Activated CD4-positive, alpha-beta T cell treated with anti-CD3 and anti-CD28 coated beads for 36 hours (primary cell): ENCODE measurements around the gene DPH3. TPM values are rescaled to one million over a fixed set of nuclear protein-coding genes. Genes with fewer than 3 reads are reported as not detected.

Source experiments
- ATAC-seq: fragments of 200-7000 bp; cut with Tn5 transposase; one replicate; pipeline ENCODE4 v1.10.0; 2021; ENCODE audit warnings: mild to moderate bottlenecking, moderate library complexity
- CTCF ChIA-PET: fragments of 350-600 bp; sonication (Branson Sonifier 250); formaldehyde crosslinking; loops from one replicate; lab custom pipeline; 2021; ENCODE audit warnings: antibody characterized with exemption; lab: Charles Lee
- POLR2A ChIA-PET: fragments of 350-600 bp; sonication (Branson Sonifier 250); formaldehyde crosslinking; loops from one replicate; lab custom pipeline; 2021; ENCODE audit warnings: antibody characterized with exemption, inconsistent platforms; lab: Charles Lee
- DNase-seq: peaks from one replicate; pipeline ENCODE4 v3.0.0-alpha.2; 2020
- H3K27ac Mint-ChIP-seq: one replicate; pipeline ENCODE4 v1.8.0; 2021; ENCODE audit warnings: mixed read lengths
- H3K27me3 Mint-ChIP-seq: one replicate; pipeline ENCODE4 v1.8.0; 2021; ENCODE audit warnings: mixed read lengths
- H3K36me3 Mint-ChIP-seq: one replicate; pipeline ENCODE4 v1.8.0; 2021; ENCODE audit warnings: low read depth, mixed read lengths
- H3K4me1 Mint-ChIP-seq: one replicate; pipeline ENCODE4 v1.8.0; 2021; ENCODE audit warnings: mixed read lengths
- H3K4me3 Mint-ChIP-seq: one replicate; pipeline ENCODE4 v1.8.0; 2021; ENCODE audit warnings: mild to moderate bottlenecking, moderate library complexity, mixed read lengths
- H3K9me3 Mint-ChIP-seq: one replicate; pipeline ENCODE4 v1.8.0; 2021; ENCODE audit warnings: low read depth, mixed read lengths
- intact Hi-C, 2 experiments: fragments of 100-400 bp; cut with DNase I in 1 of 2; cut with micrococcal nuclease in 1 of 2; formaldehyde crosslinking; loops; one replicate each; pipeline versions ENCODE4 v1.14.2 to v1.15.1; 2022 to 2024; cut with DNase I, micrococcal nuclease
- total RNA-seq, 2 experiments: library from RNA; stranded (reverse); gene quantifications; one replicate each; pipeline ENCODE4 v1.2.3, GENCODE V29; 2021

DPH3 gene
- total RNA-seq, 2 experiments from 2014 or later = 13.0 to 17.8 TPM

DNA sequence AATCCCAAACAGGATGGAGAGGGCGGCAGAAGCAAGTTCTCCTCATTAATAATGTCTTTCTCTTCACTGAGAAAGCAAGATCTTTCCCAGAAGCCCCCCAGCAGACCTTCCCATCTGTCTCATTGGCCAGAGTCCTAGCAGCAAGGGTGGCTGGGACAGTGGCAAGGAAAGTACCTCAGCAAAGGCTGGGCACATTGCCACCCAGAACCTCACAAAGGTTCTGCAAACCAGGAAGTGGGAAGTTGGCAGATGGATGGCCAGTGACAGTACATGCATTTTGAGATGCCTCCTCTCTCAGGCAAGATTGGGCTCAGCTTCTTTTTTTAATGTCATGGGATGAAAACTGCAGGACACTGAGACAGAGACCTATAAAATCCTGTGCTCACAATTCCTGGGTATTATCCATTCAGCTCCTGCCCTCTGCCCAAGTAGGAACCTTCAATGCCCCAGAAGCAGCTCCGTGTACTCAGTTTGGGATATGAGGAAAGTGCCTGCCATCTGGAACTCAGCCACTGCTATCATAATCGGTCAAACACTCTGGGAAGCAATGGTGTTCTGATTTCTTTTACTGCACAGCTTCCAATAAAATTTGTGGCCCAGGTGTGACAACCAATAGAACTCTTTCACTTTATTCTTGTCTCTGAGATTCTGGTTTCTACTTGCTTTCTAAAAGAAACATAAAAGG, 25.5 kb downstream of the DPH3 start:
- H3K27me3 Mint-ChIP-seq = peaks cover 2% of the 10 kb centered on the region
- H3K9me3 Mint-ChIP-seq = no peaks in the 10 kb centered on the region
- intact Hi-C loops = no loop called here
- ATAC-seq (no peak), DNase-seq (no peak)
- no peak overlapping the region for H3K4me3 Mint-ChIP-seq
- H3K4me1 Mint-ChIP-seq = peaks cover 16% of the 10 kb centered on the region
- ChIA-PET POLR2A (no interaction called here), CTCF (no interaction called here)
- no peaks in the 10 kb centered on the region for H3K36me3 Mint-ChIP-seq
- no peak overlapping the region for H3K27ac Mint-ChIP-seq

DNA sequence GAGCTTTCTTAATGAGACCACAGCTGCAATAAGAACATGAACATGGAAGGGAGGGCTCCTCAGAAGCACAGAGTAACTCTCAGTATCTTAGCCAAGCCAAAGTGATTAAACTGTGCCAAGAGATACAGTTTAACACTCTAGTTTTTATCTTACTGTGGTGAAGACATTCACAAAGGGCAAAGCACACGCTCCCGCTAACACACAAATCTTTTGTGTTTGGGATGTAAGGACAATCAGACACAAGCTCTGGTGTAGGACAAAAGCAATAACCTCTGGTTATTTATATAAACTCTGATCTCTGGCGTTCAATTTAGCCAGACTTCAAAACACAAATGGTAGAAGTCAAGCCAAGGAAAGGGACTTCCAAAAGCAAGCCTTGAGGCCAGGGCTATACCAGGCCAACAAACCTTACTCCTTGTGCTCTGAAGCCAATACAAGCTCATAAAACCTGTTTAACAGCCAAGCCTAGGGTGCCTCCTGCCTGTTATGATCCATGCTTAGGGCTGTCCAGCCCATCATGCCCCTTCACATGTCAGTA, 27.8 kb downstream of the DPH3 start:
- intact Hi-C loops = no loop called here
- CTCF ChIA-PET = interaction anchor here (0.7 to 1.9 kb wide), 2 partner anchors 11 to 189 kb away, joined by 4 to 6 read pairs; no protein-coding TSS in a partner anchor
- no peak for DNase-seq
- ATAC-seq = no peak
- POLR2A ChIA-PET = no interaction called here
- Mint-ChIP-seq H3K4me3 (no peak overlapping the region), H3K36me3 (no peaks in the 10 kb centered on the region), H3K9me3 (no peaks in the 10 kb centered on the region), H3K27me3 (peaks cover 6% of the 10 kb centered on the region), H3K27ac (no peak overlapping the region), H3K4me1 (peaks cover 8% of the 10 kb centered on the region)

DNA sequence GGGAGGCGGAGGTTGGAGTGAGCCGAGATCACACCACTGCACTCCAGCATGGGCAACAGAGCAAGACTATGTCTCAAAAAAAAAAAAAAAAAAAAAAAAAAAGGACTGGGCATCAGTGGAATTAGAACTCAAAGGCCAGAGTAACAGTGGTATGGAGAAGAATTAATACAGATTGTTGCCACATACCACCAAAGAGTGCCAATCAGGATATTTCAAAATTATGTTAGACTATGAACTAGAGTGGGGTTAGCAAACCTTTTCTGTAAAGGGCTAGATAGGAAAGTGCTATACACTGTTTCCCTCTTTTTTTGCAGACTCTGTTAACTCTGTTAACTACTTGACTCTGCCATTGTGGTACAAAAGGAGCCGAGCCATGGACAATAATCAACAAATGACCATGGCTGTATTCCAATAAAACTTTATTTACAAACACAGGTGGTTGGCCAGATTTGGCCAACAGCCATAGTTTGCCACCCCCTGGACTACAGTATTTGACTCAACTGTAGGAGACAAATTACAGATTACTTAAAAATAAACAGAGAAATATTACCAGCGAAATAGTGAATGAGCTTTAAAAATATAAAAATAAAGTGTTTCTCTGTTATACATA, 28.6 kb downstream of the DPH3 start:
- ChIA-PET CTCF (interaction anchor here (0.7 to 1.9 kb wide), 2 partner anchors 12 to 188 kb away, joined by 4 to 6 read pairs; no protein-coding TSS in a partner anchor), POLR2A (no interaction called here)
- intact Hi-C loops = no loop called here
- DNase-seq = no peak
- no peaks in the 10 kb centered on the region for H3K9me3 Mint-ChIP-seq
- peaks cover 6% of the 10 kb centered on the region for H3K27me3 Mint-ChIP-seq
- ATAC-seq = no peak
- peaks cover 8% of the 10 kb centered on the region for H3K4me1 Mint-ChIP-seq
- no peak overlapping the region for H3K27ac Mint-ChIP-seq
- no peaks in the 10 kb centered on the region for H3K36me3 Mint-ChIP-seq
- no peak overlapping the region for H3K4me3 Mint-ChIP-seq

DNA sequence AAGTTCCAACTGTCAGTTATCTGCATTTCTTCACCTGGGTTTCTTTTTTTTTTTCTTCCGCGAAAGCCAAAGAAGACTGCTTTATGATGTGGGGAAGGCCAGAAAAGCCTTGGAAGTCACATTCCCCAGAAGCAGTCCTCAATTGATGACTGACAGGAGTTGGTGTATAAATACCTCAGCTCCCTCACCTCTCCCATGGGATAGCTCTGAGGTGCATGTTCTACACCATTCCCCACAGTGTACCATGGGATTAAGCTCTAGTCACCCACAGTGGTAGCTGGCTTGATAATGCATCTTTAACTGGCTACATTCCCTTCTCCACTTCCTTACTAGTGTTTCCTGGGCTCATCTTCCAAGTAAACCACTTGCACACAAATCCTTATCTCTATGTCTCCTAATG, 30.5 kb downstream of the DPH3 start:
- no peak overlapping the region for H3K27ac Mint-ChIP-seq
- H3K9me3 Mint-ChIP-seq = no peaks in the 10 kb centered on the region
- H3K4me1 Mint-ChIP-seq = no peaks in the 10 kb centered on the region
- intact Hi-C loops = no loop called here
- ChIA-PET POLR2A (interaction anchor here (0.7 kb wide), 1 partner anchor 77 kb away, joined by 4 read pairs; no protein-coding TSS in a partner anchor), CTCF (no interaction called here)
- DNase-seq (no peak), ATAC-seq (no peak)
- H3K36me3 Mint-ChIP-seq = no peaks in the 10 kb centered on the region
- no peak overlapping the region for H3K4me3 Mint-ChIP-seq
- H3K27me3 Mint-ChIP-seq = peaks cover 6% of the 10 kb centered on the region

DNA sequence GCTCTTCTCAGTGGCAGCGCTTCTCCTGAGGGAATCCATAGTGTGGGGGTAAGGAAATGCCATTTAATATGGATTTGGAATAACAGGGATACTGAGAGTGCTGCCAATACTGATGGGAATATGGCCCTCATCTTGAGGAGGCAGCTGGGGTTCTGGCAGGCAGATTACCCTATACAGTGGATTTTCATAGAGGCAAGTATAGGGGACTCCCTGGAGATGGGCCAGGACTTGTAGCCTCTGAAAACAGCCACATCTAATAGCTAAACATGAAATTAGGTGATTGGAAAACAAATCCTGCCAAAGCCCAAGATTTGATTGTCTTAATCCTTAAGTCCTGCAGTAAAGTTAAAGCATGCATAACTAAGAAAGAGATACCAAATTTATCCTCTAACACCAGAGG, 30.9 kb downstream of the DPH3 start:
- ATAC-seq (no peak), DNase-seq (no peak)
- Mint-ChIP-seq H3K9me3 (no peaks in the 10 kb centered on the region), H3K36me3 (no peaks in the 10 kb centered on the region), H3K4me1 (no peaks in the 10 kb centered on the region), H3K4me3 (no peak overlapping the region), H3K27me3 (peaks cover 6% of the 10 kb centered on the region), H3K27ac (no peak overlapping the region)
- ChIA-PET CTCF (interaction anchor here (0.9 kb wide), 1 partner anchor 10 kb away, joined by 3 read pairs; no protein-coding TSS in a partner anchor), POLR2A (interaction anchor here (0.7 kb wide), 1 partner anchor 77 kb away, joined by 4 read pairs; no protein-coding TSS in a partner anchor)
- intact Hi-C loops = no loop called here

DNA sequence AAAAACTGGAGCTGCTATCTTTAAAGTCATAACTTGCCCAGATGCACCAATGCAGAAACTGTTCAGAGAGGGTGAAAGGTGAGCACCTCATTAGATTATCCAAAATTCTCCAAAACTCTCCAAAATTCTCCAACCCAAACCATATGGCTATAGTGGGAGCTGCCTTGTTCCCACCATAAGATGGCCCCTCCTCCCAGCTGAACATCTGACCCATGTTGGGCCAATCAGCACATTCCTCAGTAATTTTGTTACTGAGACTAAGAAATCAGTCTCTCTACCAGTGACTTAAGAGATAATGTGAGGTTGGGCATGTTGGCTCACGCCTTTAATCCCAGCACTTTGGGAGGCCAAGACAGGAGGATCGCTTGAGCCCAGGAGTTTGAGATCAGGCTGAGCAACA, 32.8 kb downstream of the DPH3 start:
- CTCF ChIA-PET = interaction anchor here (0.9 to 1.3 kb wide), 2 partner anchors 10 to 12 kb away, joined by 3 to 5 read pairs; no protein-coding TSS in a partner anchor
- intact Hi-C loops = no loop called here
- ATAC-seq (no peak), DNase-seq (no peak)
- POLR2A ChIA-PET = no interaction called here
- Mint-ChIP-seq H3K27me3 (peaks cover 6% of the 10 kb centered on the region), H3K36me3 (no peaks in the 10 kb centered on the region), H3K4me3 (no peak overlapping the region), H3K4me1 (no peaks in the 10 kb centered on the region), H3K27ac (no peak overlapping the region), H3K9me3 (no peaks in the 10 kb centered on the region)

DNA sequence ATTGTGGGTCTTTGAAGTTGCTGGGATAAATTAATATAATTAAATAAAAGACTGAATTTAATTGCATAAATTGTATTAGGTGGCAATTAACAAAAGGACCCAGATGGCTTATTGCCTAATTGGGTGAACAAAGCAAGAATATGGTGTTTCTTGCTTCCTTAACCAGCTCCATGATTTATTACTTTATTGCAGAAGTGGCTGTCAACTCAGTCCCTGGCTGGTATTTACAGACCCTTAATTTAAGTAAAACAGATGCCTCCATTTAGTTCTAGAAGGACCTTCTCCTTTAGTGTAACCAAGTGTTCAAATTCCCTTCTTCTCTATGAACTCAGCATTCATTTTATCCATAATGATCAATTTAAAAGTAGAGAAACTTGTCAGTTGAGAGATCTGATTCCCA, 35.1 kb downstream of the DPH3 start:
- Mint-ChIP-seq H3K4me1 (no peaks in the 10 kb centered on the region), H3K27me3 (peaks cover 6% of the 10 kb centered on the region), H3K36me3 (no peaks in the 10 kb centered on the region), H3K4me3 (no peak overlapping the region), H3K9me3 (peaks cover 2% of the 10 kb centered on the region), H3K27ac (no peak overlapping the region)
- CTCF ChIA-PET = no interaction called here
- POLR2A ChIA-PET = no interaction called here
- DNase-seq (no peak), ATAC-seq (no peak)
- intact Hi-C loops = no loop called here

DNA sequence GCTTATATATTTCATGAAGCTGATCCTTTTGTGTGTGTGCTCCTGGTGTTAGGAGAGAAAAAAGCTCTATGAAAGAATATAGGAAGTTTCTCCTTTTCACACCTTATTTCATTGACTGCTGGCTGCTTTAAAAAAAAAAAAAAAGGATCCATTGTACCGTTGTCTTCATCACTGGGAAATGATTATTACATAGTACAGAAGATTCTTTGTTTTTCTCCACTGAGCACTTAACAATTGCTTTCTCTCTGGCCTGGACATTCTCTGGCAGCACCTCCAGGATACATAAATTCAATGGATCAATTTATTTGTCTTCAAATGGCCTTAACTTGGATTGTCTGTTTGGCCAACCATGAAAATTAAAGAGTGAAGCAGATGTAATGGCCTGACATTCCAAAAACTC, 37.2 kb downstream of the DPH3 start:
- Mint-ChIP-seq H3K4me1 (no peaks in the 10 kb centered on the region), H3K27ac (no peak overlapping the region), H3K4me3 (no peak overlapping the region), H3K27me3 (no peaks in the 10 kb centered on the region), H3K9me3 (peaks cover 2% of the 10 kb centered on the region), H3K36me3 (no peaks in the 10 kb centered on the region)
- ChIA-PET POLR2A (no interaction called here), CTCF (interaction anchor here (1.1 to 1.4 kb wide), 3 partner anchors 17 to 47 kb away, joined by 3 to 7 read pairs (median 4); no protein-coding TSS in a partner anchor)
- DNase-seq (no peak), ATAC-seq (no peak)
- intact Hi-C loops = no loop called here

DNA sequence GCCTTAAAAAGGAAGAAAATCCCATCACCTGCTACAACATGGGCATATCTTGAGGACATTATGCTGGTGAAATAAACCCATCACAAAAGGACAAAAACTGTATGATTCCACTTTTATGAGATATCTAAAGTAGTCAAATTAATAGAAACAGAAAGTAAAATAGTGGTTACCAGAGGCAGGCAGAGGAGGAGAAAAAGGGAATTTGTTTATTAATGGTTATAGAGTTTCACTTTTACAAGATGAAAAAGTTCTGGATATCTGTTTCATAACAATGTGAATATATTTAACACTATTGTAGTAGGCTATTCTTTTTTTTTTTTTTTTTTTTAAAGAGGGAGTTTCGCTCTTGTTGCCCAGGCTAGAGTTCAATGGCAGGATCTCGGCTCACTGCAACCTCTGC, 40.4 kb downstream of the DPH3 start:
- POLR2A ChIA-PET = no interaction called here

DNA sequence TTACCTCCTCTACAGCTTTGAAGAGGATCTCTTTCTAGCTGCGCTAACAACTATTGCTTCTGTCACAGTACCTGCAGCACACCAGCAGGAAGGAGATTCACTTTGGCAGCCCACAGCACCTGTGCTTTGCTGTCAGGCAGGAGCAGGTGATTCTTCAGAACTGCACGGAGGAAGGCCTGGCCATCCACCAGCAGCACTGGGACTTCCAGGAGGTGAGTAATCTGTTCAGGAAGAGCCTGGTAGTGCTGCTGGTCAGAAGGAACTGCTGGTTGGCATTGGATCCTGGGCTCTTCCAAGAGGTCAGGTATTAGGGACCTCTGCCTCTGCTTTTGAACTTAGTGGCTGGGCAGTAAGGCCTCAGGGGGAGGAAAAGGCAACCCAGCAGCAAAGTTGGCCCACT, 42.2 kb downstream of the DPH3 start:
- ATAC-seq (no peak), DNase-seq (no peak)
- ChIA-PET CTCF (no interaction called here), POLR2A (interaction anchor here (0.7 kb wide), 1 partner anchor 244 kb away, joined by 4 read pairs; no protein-coding TSS in a partner anchor)
- H3K4me1 Mint-ChIP-seq = no peaks in the 10 kb centered on the region
- H3K9me3 Mint-ChIP-seq = peaks cover 2% of the 10 kb centered on the region
- intact Hi-C loops = no loop called here
- no peak overlapping the region for H3K27ac Mint-ChIP-seq
- H3K4me3 Mint-ChIP-seq = no peak overlapping the region
- no peaks in the 10 kb centered on the region for H3K36me3 Mint-ChIP-seq
- H3K27me3 Mint-ChIP-seq = no peaks in the 10 kb centered on the region

More for the DNA sequence above, 40.4 kb downstream of the DPH3 start:
- Mint-ChIP-seq H3K27me3 (no peaks in the 10 kb centered on the region), H3K9me3 (peaks cover 2% of the 10 kb centered on the region), H3K36me3 (no peaks in the 10 kb centered on the region), H3K4me1 (no peaks in the 10 kb centered on the region), H3K4me3 (no peak overlapping the region), H3K27ac (no peak overlapping the region)
- DNase-seq (no peak), ATAC-seq (no peak)
- intact Hi-C loops = no loop called here
- CTCF ChIA-PET = no interaction called here

DNA sequence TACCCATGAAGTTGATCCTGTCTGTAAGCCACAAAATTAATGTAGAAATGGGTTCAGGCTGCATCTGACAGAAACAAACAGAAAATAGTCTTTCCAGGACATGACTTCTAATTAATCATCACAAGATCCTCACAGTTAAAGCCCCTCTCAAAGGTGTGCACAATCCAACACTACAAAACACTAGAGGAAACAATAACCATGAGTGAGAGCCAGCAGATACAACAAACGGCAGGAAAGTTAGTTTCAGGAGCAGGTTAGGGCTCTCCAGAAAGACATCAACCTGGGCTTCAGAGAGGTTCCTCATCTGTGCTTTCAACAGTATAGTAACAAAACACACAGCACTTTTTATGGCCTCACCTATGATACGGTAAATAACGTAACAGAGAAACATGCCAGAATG, 42.8 kb downstream of the DPH3 start:
- intact Hi-C loops = no loop called here
- no peak for ATAC-seq
- no peaks in the 10 kb centered on the region for H3K36me3 Mint-ChIP-seq

More for the DNA sequence above, 42.8 kb downstream of the DPH3 start:
- H3K27me3 Mint-ChIP-seq = no peaks in the 10 kb centered on the region
- POLR2A ChIA-PET = interaction anchor here (0.7 kb wide), 1 partner anchor 244 kb away, joined by 4 read pairs; no protein-coding TSS in a partner anchor
- CTCF ChIA-PET = interaction anchor here (0.7 to 1.2 kb wide), 2 partner anchors 22 to 75 kb away, joined by 3 read pairs; no protein-coding TSS in a partner anchor
- no peak for DNase-seq
- no peak overlapping the region for H3K4me3 Mint-ChIP-seq
- H3K9me3 Mint-ChIP-seq = peaks cover 2% of the 10 kb centered on the region
- H3K27ac Mint-ChIP-seq = no peak overlapping the region
- H3K4me1 Mint-ChIP-seq = no peaks in the 10 kb centered on the region
